HG03045 (cell line): Measurements from ENCODE around the gene GALK1.

Experiments
- ATAC-seq: cut with Tn5 transposase; IDR thresholded peaks from one replicate; pipeline ENCODE4 v1.9.1; 2021; ENCODE audit warnings: mild to moderate bottlenecking, moderate library complexity; ENCODE audit not compliant: unreplicated experiment

The GALK1 gene

DNA sequence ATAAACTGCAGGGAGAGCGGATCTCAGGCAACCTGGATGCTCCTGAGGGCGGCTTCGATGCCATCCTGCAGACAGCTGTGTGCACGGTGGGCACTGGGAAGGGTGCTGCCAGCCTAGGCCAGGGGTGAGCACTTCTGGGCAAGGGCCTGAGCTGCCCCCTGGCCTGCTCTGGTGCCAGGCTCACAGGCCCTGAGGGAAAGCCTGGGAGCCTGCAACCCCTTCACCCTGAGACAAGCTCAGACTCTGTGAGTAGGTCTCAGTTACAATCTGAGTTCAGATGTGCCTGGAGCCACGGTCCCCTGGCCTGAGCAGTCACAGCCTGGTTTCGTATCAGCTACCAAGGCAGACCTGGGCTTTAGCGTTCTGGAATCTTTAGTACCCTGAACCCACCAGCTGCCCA is 35.6 kb downstream of the GALK1 start:
- no peak for ATAC-seq

DNA sequence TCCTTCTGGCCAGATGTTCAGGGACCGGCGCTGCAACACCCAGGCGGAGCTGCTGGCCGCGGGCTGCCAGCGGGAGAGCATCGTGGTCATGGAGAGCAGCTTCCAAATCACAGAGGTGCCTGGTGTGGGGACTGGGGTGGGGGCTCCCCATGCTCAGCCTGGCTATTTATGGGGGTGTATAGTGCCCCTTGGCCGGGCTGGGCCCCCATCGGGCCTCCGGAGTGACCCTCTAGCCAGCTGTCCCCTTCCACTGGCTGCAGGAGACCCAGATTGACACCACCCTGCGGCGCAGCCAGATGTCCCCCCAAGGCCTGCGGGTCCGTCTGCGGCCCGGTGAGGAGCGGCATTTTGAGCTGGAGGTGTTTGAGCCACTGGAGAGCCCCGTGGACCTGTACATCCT is 37.6 kb downstream of the GALK1 start:
- ATAC-seq, result no peak

DNA sequence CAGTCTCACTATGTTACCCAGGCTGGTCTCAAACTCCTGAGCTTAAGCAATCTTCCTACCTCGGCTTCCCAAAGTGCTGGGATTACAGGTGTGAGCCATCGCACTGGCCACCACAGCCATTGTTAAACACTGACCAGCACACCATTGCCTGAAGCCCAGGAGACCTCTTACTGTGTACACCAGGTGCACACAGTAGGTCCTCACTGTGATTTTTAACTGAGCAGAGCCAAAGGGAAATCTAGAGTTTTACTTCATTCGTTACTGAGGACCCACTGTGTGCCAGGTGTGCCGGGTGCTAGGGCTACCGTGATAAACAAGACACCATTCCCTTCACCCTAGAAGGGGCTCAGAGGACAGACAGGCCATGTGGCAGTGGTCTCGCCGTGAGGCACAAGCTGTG is 39.5 kb downstream of the GALK1 start:
- ATAC-seq, result no peak

DNA sequence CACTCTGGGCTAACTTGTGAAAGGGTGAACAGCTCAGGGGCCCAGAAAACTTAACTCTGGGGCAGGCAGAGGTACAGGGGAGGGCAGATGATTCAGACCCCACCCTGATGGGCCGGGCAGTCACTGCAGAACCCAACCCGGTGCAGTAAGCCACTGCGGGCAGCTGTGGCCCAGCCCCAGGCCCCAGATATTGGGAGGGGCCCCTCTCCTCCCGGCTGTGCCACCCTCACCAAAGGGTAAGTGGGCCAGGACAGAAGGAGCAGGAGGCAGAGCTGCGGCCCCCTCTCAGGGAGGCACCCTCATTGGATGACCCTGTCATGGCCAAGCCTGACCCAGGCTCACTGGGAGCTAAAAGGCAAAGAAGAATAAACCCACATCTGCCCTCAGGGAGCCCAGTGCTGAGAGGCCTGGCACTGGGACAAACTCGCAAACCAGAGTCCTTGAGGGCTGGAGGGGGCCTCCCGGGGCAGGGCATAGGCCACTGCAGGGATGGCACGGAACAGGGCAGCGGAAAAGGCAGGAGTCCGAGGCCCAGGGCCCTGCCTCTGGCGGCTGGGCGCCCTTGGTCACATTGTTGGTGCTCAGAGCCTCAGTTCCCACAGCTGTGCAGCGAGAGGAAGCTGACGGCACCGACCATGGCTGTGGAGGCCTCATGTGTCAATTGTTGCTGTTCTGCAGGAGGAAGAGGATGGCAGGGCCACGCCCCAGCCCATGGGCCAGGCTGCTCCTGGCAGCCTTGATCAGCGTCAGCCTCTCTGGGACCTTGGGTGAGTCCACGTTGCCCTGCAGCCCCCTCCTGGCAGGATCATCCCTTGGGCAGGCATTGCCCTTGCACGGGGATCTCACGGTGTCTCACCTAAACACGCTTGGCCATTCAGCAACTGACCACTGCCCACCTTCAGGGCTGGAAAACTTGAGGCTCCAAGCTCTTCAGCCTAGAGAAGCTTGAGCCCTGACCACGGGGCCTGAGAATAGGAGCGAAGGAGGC is 40.7 kb downstream of the GALK1 start:
- no peak for ATAC-seq

DNA sequence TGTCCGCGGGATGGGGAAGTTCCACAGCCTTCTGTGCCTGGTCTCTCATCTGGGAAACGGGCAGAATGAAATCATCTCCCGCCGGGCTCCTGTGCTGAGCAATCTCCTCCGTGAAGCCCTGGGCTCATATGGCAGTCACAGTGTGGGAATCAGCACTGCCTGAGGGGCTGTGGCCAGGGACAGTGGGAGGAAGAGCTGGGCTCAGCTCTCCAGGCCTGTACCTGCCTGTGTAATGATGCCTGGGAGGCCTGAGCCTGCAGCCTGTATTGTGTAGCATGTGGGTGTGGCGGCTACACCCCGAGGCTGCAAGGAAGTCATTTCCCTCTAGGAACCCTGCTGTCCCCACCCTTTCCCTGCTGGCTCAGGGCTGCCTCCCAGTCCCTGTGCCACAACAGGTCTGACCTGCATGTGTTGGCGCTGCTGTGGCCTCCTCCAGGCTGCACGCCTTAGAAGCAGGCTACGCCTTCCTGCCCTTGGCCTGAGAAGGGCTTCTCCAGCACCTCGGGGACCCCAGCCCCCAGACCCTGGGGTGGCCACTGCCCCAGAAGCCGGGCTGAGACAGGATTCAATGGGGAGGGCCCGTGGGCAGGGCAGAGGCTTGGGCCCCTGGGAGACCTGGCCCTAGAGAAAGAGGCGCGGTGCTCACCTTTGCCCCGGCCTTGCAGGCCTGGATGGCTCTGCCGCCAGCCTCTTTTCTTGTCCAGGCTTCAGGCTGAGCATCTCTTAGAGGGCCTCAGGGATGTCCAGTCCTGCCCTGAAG is 41.6 kb downstream of the GALK1 start:
- ATAC-seq, result no peak

DNA sequence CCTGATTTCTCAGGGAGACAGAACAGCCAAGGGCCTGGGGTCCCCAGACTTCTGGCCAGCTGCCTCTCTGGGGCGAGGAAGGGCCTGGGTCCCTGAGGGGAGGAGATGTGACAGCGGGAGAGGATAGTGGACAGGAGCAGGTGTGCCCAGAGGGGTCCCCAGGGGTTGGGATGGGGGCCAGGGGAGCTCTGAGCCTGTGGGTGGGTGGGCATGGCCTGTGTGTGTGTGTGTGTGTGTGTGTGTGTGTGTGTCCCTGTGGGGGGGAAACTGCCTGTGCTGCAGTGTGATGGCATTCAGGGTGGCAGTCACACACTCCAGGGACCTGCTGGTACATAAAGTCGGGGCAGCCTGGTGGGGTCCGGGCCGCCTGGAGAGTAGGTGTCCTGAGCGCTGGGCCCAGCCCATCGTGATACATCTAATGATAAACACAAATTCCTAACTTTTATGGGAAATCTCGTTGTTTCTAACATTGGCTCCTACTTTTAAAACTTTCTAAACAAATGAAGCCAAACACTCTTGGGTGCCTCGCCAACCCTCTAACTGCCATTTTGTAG is 42.4 kb downstream of the GALK1 start:
- no peak for ATAC-seq

DNA sequence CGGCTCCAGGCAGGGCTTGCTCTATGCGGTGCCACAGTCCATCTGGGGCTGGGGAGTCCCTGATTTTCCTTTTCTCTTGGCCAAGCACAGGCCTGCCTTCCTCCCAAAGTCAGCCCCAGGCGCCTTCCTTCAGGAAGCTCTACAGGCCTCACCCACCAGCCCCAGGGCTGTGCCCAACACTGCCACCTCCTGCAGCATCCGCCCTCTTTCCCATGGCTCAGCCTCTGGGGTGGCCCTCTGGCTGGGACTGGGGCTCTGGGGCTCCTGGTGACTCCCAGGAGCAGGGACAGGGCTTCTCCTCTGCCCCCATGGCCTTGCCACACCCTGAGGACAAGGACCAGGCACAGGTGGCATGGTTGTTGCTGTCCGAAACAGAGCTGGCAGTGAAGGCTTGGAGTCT is 42.9 kb downstream of the GALK1 start:
- ATAC-seq, result no peak

DNA sequence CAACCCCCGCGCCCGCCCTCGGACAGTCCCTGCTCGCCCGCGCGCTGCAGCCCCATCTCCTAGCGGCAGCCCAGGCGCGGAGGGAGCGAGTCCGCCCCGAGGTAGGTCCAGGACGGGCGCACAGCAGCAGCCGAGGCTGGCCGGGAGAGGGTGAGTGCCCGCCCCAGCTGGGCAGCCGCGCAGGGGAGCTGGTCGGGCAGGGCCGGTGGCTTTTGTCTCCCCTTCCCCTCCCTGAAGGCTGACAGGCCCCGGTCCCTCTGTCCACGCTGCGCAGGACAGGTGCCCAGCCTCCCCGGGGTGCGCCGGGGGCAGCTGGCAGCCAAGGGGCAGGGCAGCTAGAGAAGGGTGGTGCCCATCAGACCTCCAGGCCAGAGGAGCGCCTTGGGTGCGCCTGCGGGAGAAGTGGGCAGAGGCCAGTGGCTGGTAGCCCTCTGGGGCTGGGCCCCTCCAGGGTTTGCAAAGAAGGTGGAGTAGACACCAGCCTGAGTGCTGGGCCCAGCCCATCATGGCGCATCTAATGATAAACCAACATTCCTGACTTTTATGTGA is 43.5 kb downstream of the GALK1 start:
- no peak for ATAC-seq

DNA sequence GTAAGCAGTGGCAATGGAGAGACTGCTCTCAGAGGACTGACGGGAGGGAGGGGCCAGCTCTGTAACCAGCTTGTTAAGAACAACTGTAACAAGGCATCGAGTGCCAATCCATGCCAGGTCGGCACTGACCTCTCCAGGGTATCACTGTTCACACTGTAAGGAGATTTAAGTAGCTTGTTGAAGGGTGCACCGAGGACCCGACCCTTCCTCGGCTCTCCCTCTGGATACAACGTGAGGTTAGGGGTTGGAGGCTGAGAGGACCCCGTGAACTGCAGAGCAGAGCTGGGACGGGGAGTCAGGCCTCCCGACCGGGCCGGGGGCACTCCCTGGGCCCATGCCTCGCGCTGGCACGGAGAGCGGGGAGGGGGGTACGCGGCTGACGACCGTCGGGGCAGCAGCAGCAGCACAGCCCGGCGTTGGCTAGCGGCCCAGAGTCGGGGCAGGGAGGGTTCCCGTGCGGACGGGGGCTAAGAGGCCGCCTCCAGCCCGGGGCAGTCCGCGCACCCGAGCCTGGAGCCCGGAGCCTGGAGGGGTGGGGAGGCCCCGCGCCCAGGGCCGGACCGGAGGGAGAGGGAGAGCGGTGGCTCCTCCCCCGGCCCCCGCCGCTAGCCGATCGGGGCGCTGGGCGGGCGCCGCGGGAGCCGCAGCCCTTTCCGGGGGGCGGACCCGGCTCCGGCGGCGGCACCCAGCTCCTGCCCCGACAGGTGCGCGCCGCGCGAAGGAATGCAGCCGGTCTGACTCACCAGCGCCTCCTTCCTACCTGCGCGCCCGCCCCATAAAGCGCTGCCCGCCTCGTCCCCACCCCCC is 44.1 kb downstream of the GALK1 start, which contains the start of gene ITGB4:
Gene ITGB4 (plus strand): TSS at position 804 of the 807 bp plus-strand sequence. CDS start 3,245 bp downstream, outside the sequence.
- ATAC-seq, result no peak

DNA sequence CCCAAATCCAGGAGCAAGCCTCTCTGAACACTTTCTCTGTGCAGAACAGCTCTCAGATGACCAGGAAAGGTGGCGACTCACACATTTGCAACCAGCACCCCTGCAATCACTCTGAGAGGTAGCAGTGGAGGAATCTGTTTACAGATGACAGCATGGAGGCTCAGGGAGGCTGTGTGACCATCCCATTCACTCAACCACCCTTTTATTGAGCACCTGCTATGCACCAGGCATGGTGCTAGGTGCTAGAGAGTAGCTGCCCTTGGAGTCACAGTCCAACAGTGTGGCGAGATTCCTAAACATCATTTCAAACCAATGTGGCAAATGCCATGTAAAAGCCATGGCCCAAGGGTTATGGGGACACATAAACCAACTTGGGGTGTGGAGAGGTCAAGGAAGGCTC is 45.3 kb downstream of the GALK1 start:
- no peak for ATAC-seq

DNA sequence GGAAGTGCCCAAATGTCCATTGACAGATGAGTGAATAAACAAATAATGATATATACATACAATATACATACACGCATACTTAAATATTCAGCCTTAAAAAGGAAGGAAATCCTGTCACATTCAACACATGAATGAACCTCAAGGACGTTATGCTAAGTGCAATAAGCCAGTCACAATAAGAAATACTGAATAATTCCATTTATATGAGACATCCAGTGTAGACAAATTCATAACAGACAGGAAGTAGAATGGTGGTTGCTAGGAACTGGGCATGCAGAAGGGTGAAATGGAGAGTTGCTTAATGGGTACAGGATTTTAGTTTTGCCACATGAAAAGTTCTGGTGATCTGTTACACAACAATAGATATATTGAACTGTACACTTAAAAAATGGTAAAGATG is 52.5 kb downstream of the GALK1 start:
- no peak for ATAC-seq
